Caco-2 (cell line): ENCODE measurements around the gene NPW. TPM values are rescaled to one million over a fixed set of nuclear protein-coding genes. Genes with fewer than 3 reads are reported as not detected.
A peak's percentile ranks its signal among the peaks of the same experiment; 100 is the strongest.
"Not testable (repeated sequence)": the region's sequence is repeated elsewhere in the genome, so short reads cannot be mapped to it uniquely, and the experiment has no call there.

Experiments
- BruUV-seq: library from RNA; stranded (reverse); fragments of 400-500 nt; replicated peaks from 2 replicates; lab custom pipeline; 2021; lab: Mats Ljungman, UMichigan
- CTCF ChIA-PET: fragments of 300-600 bp; sonication (Branson Sonifier 250); formaldehyde crosslinking; loops from one replicate; lab custom pipeline; 2022; ENCODE audit warnings: antibody characterized with exemption; lab: Charles Lee
- POLR2A ChIA-PET: fragments of 300-600 bp; sonication (Branson Sonifier 250); formaldehyde crosslinking; loops from one replicate; lab custom pipeline; 2022; ENCODE audit warnings: antibody characterized with exemption; lab: Charles Lee
- DNase-seq, 2 experiments: peaks; one replicate each; pipeline versions ENCODE4 v3.0.0 to v3.0.0-alpha.2; 2020 to 2022
- H3K27me3 ChIP-seq: replicated peaks from 2 replicates; pipeline ENCODE4 v1.6.0; 2011; ENCODE audit warnings: low read length; ENCODE audit not compliant: control insufficient read depth, insufficient read depth
- H3K36me3 ChIP-seq: 2 replicates; pipeline ENCODE4 v1.5.1; 2011; ENCODE audit warnings: low read length; ENCODE audit not compliant: control insufficient read depth, insufficient read depth
- H3K4me1 ChIP-seq: fragments of 250-450 bp; sonication (Bioruptor Pico); 2 replicates; pipeline ENCODE4 v1.5.1; 2020; ENCODE audit warnings: mild to moderate bottlenecking
- H3K4me3 ChIP-seq: 2 replicates; pipeline ENCODE4 v1.5.1; 2011; ENCODE audit warnings: low read depth, mild to moderate bottlenecking, control low read depth, low read length
- H3K9me3 ChIP-seq: fragments of 250-450 bp; sonication (Bioruptor Pico); 2 replicates; pipeline ENCODE4 v1.5.1; 2020; ENCODE audit warnings: mild to moderate bottlenecking, moderate library complexity
- H3K27ac Mint-ChIP-seq: one replicate; pipeline ENCODE4 v1.8.0; 2022; ENCODE audit warnings: mixed read lengths; ENCODE audit not compliant: unreplicated experiment
- H3K27me3 Mint-ChIP-seq: one replicate; pipeline ENCODE4 v1.8.0; 2022; ENCODE audit warnings: mixed read lengths; ENCODE audit not compliant: insufficient read depth, unreplicated experiment
- H3K36me3 Mint-ChIP-seq: one replicate; pipeline ENCODE4 v1.8.0; 2022; ENCODE audit warnings: mild to moderate bottlenecking, mixed read lengths; ENCODE audit not compliant: insufficient read depth, unreplicated experiment
- H3K4me1 Mint-ChIP-seq: one replicate; pipeline ENCODE4 v1.8.0; 2022; ENCODE audit warnings: low read depth, mixed read lengths; ENCODE audit not compliant: unreplicated experiment
- H3K4me3 Mint-ChIP-seq: one replicate; pipeline ENCODE4 v1.8.0; 2022; ENCODE audit warnings: mild to moderate bottlenecking, moderate library complexity, mixed read lengths; ENCODE audit not compliant: unreplicated experiment
- H3K9me3 Mint-ChIP-seq: one replicate; pipeline ENCODE4 v1.8.0; 2022; ENCODE audit warnings: mixed read lengths; ENCODE audit not compliant: unreplicated experiment
- CTCF ChIP-seq, 2 experiments: fragments of 200-600 bp in 1 of 2; IDR thresholded peaks; 1 replicate in 1 of 2; 2 replicates in 1 of 2; pipeline versions ENCODE4 v1.5.1 to v1.8.0; 2011 to 2022; ENCODE audit warnings: antibody characterized with exemption in 1 of 2, control low read depth in 1 of 2, inconsistent platforms in 1 of 2, low read depth in 1 of 2, low read length in 1 of 2, mild to moderate bottlenecking in 1 of 2, moderate library complexity in 1 of 2; ENCODE audit not compliant: insufficient read depth in 1 of 2, severe bottlenecking in 1 of 2, unreplicated experiment in 1 of 2
- intact Hi-C: fragments of 100-400 bp; cut with micrococcal nuclease; formaldehyde crosslinking; loops from one replicate; pipeline ENCODE4 v1.10.0; 2022; ENCODE audit not compliant: unreplicated experiment
- total RNA-seq: library from RNA; stranded (reverse); gene quantifications from 2 replicates; pipeline ENCODE4 v1.2.3, GENCODE V29; 2022

Gene NPW
- total RNA-seq, 1 experiment from 2014 or later: 6.1 TPM

GRCh38 chr16:2033057-2033908, 13.7 kb downstream of the NPW start:
- Histone ChIP-seq H3K4me3 (no peak overlapping the region), H3K4me1 (peaks cover 25% of the 10 kb centered on the region), H3K9me3 (no peaks in the 10 kb centered on the region), H3K27me3 (no peaks in the 10 kb centered on the region), H3K36me3 (no peaks in the 10 kb centered on the region; the same call in 1 of the 2 replicates)
- intact Hi-C loops: no loop called here
- peaks cover 6% of the 10 kb centered on the region for H3K36me3 Mint-ChIP-seq
- no peak for DNase-seq
- no peak overlapping the region for H3K4me3 Mint-ChIP-seq
- BruUV-seq: no TSS peak
- no peaks in the 10 kb centered on the region for H3K9me3 Mint-ChIP-seq
- POLR2A ChIA-PET: no interaction called here
- no peaks in the 10 kb centered on the region for H3K27me3 Mint-ChIP-seq
- H3K27ac Mint-ChIP-seq: peak overlapping the region; percentile 48
- CTCF ChIA-PET: no interaction called here
- no peak for TF ChIP-seq CTCF (IDR thresholded peaks at IDR 0.05; ENCODE audit: insufficient read depth in 1 of 2, low read depth in 1 of 2, low read length in 1 of 2, severe bottlenecking in 1 of 2, unreplicated experiment in 1 of 2)
- H3K4me1 Mint-ChIP-seq: no peaks in the 10 kb centered on the region

- H3K36me3 ChIP-seq, H3K27me3 ChIP-seq, H3K4me3 ChIP-seq, H3K27me3 Mint-ChIP-seq, DNase-seq, BruUV-seq, POLR2A ChIA-PET, H3K9me3 Mint-ChIP-seq, H3K4me1 Mint-ChIP-seq, CTCF ChIA-PET, H3K9me3 ChIP-seq, intact Hi-C loops, H3K4me3 Mint-ChIP-seq: not testable (repeated sequence)
- peak overlapping the region; percentile 48 for H3K27ac Mint-ChIP-seq
- peaks cover 26% of the 10 kb centered on the region for H3K4me1 ChIP-seq
- peaks cover 13% of the 10 kb centered on the region for H3K36me3 Mint-ChIP-seq
Observed at GRCh38 chr16:2033909-2034695, 14.5 kb downstream of the NPW start.

- H3K4me1 ChIP-seq: peaks cover 29% of the 10 kb centered on the region
- no peaks in the 10 kb centered on the region for H3K9me3 ChIP-seq
- Mint-ChIP-seq H3K27me3 (no peaks in the 10 kb centered on the region), H3K4me3 (no peak overlapping the region), H3K27ac (peak overlapping the region; percentile 50), H3K9me3 (no peaks in the 10 kb centered on the region), H3K4me1 (peaks cover 7% of the 10 kb centered on the region), H3K36me3 (peaks cover 16% of the 10 kb centered on the region)
- ChIA-PET CTCF (interaction anchor here (0.5 to 0.7 kb wide), 2 partner anchors 21 to 24 kb away, joined by 3 read pairs; no protein-coding TSS in a partner anchor), POLR2A (no interaction called here)
- intact Hi-C loops: no loop called here
- TF ChIP-seq CTCF (IDR thresholded peaks at IDR 0.05; ENCODE audit: insufficient read depth in 1 of 2, low read depth in 1 of 2, low read length in 1 of 2, severe bottlenecking in 1 of 2, unreplicated experiment in 1 of 2): no peak
- DNase-seq: no peak
- no peaks in the 10 kb centered on the region for H3K27me3 ChIP-seq
- no TSS peak for BruUV-seq
- H3K36me3 ChIP-seq: no peaks in the 10 kb centered on the region; the same call in 1 of the 2 replicates
- H3K4me3 ChIP-seq: no peak overlapping the region
Observed at GRCh38 chr16:2034696-2035430, 15.3 kb downstream of the NPW start.
